ENCODE results near the gene CDK11B.
A peak's percentile ranks its signal among the peaks of the same experiment; 100 is the strongest.
"Not testable (repeated sequence)": the region's sequence is repeated elsewhere in the genome, so short reads cannot be mapped to it uniquely, and the experiment has no call there.

CDK11B gene

DNA sequence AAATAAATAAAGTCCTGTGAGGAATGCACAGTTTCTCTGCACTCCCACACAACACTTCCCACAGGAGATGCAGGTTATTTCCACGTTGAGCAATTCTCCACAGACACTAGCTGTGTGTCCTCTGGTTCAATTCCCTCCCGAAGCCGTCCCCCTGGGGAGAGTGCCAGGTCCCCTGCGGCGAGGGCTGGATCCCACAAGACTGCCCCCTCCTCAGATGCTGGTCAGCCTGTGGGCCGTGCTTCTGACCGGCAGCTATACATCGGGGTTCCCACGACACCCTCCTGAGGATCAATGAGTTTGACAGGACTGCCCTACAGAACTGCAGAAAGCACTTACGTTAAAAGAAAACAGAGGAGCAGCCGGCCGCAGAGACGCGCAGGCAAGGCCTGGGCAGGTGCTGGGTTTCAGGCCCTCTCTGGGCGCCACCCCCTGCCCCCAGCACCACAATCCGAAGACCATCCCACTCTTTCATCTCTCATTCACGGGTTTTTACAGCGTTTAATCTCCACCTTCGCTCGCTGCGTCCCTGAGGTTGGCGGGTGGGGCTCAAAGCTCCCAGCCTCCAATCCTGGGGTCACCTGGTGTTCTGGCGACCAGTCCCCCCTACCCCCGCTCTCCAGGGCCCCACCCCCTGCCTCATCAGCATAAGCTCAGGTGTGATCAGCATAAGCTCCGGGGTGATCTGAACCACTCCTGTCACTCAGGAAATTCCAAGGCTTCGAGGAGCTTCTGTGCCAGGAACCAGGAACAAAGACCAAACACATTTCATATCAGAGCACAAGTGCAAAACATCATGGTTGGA lies 24.5 kb upstream of the CDK11B start:
- DNase-seq = no peak

DNA sequence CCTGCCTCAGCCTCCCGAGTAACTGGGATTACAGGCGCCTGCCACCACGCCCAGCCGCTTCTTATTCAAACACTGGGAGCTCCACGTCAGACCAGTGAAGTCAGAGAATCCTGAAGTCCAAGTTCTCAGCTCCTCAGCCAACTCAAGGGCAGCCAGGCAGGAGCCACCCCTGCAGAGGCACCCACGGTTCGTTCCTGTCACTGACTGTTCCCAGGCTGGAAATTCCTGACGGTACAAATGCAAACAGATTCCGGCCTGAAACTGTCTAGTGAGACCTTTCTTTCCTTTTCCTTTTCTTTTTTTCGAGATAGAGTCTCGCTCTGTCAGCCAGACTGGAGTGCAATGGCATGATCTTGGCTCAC lies 22.1 kb upstream of the CDK11B start:
- DNase-seq = no peak

DNA sequence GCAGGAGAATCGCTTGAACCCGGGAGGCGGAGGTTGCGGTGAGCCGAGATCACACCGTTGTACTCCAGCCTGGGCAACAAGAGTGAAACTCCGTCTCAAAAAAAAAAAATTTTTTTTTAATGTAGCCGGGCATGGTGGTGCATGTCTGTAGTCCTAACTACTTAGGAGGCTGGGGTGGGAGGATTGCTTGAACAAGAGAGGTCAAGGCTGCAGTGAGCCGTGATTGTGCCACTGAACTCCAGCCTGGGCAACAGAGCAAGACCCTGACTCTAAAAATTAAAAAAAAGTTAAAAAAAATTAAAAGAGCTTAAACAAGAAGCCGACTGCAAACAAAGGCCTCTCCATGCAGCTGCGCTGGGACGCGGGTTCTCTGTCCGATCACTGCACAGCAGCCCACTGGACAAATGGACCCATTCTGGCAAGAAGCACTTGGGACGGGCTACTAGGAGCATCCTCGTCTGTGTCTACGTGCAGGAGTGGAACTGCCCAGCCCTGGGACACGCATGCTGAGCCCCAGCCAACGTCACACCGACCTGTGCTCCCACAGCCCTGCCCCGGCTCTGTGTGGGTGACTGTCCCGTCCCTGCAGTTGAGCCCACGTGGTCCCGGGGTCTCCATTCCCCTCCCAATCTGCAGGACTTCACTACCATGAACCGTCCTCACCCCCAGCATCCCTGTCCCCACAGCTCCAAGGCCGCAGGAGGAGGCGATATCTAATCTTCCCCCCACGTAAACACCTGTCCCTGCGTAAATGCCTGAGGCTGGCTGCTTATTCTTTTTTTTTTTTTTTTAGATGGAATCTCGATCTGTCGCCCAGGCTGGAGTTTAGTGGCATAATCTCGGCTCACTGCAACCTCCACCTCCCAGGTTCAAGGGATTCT lies 21.5 kb upstream of the CDK11B start:
- DNase-seq = no peak

DNA sequence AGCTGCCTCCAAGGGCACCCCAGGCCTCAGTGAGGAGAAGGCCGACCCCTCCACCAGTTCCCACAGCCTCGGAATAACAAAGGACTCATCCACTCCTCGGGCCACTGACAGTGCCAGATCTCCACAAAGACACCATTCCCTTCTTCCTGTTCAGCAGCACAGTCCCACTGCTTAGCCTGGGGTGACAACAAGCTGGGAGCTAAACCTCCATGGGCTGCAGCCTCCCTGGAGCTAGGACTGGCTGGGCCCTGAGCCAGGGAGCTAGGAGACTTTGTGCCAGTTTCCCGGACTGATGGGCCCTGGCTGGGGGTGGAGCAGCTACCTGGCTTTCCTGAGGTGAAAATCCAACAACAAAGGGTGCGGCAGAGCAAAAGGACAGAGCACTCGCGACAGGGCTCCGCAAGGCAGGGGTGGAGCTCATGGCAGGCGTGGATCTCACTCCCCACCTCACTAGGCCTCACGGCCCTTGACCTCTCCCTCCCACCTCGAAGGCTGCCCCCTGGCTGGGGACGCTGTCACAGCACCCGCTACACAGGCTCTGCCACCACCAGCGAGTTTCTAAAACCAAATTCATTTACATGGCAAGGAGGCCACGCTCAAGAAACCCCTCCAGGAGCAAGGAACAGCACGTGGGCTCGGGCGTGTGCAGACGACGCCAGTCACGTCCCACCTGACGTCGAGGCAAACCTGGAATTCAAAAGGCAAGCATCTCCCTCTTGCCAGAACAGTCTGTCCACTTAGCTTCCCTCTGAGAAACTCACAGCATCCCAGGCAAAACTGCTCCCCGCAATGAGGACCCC lies 20.0 kb upstream of the CDK11B start:
- no peak for DNase-seq

DNA sequence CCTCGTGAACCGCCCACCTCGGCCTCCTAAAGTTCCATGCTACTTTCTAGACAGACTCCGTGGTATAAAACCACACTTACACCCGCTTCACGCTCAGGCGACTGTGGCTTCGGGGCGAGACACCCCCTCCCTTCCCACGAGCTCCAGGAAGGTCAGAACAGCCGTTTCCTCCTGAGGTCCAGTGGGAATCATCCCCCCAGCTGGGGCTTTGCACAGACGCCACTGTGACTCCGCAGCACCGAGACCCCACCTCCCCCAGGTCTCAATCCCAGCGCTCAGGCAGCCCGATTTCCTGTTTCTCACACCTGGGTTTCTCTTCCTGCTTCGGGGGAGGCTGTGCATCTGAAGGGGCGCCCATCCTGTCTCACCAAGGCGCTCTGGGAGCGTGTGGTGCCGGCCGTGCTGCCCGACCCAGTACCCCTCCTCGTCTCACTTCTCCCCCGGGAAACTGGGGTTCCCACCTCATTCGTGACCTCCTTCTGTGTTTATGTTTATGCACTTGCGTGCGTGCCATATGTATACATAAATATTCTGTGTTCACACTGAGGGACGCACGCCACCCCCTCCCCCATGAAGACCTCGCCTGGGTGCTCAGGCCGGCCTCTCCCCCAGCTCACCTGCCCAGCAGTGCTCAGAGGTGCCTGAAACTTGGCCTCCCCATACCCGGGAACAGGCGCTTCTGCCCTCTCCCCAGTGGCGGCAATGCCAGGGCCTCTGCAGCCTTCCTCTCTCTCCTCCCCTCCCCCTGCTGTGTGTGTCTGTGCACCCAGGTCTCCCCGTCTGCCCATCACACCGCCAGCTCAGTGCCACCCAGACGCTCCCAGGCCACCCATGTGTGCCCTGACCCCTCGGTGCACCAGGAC lies 19.1 kb upstream of the CDK11B start:
- DNase-seq = no peak

DNA sequence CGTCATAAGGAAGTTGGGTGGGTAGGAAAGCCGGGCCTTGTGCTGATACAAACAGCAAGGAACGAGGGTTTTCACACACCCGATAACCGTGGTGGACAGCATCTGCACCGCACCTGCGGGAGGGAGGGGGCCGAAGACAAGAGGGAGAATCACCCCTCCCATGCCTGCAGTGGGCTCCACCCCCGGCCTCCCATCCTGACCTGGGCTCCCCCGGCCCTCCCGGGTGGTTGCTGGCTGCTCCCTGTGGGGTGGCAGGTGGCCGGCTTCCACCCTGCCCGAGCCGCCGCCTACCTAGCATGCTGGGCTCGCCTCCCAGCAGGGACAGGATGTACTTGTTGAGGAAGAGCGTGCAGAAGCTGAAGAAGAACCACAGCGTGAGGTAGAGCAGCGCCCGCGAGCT lies 17.3 kb upstream of the CDK11B start:
- not testable (repeated sequence) for DNase-seq

DNA sequence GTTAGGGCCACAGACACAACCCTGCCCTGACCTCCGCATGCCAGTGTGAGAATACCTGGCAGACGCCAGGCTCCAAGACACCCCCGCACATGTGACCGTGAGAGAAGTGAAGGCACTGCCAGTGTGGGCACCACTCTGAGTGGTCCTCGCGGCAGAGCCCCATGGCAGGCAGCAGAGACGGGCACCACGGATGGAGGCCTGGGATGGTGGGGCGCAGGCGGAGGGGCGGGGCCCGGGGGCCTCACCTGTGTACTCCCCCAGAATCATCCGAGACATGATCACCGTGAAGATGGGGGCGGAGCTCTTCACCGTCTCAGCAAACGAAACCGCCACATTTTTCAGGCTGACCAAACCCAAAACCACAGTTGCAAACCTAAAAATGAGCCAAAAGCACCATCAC lies 16.4 kb upstream of the CDK11B start:
- not testable (repeated sequence) for DNase-seq

DNA sequence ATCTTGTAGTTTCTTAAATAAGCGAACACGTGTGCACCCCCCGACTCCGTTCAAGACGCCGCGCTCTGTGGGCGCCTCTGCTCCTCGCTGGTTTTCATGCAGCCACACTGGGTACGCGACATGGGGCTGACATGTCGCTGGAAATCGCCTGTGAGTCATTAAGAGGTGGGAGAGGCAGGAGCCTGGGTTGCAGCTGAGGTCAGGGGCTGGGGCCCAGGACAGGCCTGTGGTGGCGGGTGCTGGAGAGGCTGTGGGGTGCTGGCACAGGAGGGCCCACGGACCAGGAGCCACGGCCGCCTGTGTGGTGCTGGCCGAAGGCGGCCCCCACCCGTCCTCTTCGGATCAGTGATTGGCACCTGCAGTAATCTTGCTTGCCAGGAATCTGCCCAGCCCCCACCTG lies 16.0 kb upstream of the CDK11B start:
- DNase-seq = not testable (repeated sequence)

DNA sequence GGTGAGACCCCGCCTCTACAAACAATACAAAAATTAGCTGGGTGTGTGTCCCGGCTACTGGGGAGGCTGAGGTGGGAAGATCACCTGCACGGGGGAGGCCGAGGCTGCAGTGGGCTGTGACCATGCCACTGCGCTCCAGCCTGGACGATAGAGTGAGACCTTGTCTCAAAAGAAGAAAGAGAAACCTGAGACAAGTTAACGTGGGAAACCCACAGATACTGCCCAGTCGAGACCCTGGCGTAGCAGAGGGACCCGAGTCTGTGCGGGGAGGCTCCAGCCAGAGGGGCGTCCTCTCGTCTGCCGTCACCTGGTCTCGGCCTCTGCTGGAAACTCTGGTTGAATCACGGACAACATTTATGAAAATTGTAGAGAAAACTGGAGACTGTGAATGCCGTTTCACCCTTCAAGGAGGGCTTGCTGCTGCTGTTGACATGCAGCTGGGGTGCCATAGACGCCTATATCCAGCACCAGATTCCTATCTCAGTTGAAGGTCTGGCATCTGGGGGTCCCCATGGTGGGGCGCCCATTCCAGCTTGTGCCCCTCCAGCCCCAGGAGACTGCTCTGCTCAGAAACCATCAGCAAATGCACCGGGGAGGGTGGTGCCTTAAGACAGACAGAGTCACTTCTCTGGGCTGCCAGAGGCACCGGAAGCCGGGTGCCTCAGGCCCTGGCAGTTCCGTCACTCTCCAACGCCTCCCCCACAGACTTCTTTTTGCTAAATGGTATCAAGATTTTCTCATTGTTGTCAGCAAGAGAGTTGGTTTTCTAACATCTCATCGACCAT lies 13.6 kb upstream of the CDK11B start:
- no peak for DNase-seq

DNA sequence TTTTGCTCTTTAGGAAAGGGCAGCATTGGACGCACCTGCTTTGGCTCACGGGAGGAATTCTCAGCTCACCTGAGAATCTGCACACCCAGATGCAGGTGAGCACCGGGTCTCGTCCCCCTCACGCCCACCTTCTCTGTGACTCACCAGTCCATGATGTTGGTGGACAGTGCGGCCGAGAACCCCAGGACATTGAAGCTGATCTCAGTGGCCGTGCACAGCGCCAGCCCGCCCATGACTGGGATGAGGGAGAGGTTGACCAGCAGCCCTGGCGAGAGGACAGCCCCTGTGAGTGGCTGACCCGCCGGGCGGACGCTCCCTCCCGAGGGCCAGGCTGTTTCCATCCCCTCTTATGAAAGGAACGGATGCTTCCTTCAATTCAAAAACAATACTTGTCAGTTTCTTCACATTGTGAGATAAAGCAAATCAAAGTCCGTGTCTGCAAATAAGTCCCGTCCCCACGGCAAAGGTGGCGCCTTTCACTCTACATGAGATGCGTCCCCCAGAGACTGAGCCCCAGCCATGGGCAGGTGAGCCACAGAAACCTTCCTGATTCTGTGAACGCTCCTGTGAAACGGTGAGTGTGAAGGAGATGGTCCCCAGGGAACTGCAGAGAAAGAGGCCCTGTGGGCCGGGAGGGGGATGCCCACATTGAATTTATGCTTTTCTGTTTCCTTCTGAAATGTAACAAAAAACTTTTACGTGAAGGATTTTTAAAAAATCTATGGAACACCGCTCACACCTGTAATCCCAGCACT lies 12.7 kb upstream of the CDK11B start:
- DNase-seq = no peak

DNA sequence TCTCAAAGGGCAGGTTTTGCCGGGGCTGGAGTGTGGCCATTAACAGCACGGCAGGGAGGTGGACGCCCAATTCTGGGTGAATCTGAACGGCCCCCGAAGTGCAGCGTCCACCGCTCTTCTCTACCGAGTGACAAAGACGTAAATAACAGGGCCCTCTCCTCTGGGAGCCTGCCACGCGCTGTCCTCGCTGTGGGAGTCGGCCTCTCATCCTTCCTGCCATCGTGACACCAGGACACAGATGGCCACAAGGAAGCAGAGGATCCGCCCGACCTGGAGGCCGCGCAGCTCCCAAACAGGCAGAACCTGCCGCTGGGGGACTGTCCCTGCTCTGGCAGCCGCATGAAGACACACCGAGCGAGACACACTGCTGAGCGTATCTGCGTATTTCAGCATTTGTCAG lies 12.1 kb upstream of the CDK11B start:
- no peak for DNase-seq

DNA sequence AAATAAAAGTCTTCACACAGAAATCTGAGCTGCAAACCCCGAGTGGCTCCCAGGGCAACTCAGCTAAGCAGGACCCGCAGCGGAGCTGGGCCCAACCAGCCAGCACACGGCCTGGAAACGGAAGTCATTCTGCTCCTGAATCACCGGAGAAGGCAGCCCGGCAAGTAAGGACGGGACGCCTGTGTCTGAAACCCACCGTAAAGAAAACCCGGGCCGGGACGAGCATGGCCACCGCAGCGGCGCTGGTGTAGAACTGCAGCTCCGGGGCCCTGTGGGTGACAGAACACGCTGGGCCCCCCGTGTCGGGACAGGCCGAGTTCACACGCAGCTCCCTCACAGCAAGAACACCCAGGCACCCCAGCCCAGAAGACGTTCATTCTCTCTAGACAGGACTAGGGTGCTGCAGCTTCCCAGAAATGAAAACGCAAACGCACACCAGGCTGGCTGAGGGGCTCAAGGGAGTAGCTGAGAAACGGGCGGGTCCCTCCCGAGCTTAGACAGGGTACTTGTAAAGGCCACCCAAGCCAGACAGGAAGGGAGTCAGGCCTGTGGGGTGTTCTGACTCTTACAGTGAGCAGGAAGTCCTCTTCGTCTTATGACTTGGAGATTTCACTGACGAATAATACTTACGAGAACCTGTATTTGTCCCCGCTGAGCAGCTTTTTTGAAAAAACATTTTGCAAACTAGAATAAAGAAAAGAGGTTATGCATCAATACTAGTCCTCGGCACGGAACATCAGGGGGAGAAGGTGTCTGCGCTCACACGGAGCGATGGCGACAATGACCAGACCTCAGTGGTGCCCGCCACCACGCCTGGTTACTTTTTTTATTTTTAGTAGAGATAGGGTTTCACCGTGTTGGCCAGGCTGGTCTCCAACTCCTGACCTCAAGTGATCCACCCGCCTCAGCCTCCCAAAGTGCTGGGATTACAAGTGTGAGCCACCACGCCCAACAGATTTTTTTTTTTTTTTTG lies 10.9 kb upstream of the CDK11B start:
- DNase-seq = no peak

DNA sequence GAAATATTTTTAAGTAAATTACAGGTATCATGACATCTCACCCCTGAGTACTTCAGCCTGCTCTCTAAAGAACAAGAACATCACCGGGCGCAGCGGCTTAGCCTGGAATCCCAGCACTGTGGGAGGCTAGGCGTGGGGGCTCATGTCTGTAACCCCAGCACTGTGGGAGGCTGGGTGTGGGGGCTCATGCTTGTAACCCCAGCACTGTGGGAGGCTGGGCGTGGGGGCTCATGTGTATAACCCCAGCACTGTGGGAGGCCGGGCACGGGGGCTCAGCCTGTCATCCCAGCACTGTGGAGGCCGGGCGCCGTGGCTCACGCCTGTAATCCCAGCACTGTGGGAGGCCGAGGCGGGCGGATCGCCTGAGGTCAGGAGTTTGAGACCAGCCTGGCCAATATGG lies 7.7 kb upstream of the CDK11B start:
- no peak for DNase-seq

DNA sequence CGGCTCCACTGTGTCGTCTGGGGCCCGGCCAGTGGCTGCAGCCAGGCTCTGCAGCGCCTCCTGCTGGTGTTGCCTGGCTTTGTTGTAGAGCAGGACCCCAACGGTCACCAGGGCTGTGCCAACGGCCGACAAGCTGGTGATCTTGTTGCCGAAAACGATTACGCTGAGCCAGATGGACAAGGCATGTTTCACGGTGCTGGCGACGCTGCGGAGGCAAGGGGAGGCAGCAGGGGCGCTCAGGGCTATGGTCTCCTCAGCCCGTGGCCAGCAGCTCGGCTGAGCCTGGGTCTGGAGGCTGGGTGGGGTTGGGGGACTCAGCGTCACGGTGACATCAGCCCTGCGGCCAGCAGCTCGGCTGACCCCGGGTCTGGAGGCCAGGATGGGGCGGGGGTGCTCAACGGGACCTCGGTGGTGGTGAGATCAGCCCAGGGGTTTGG lies 7.0 kb upstream of the CDK11B start:
- DNase-seq = no peak

DNA sequence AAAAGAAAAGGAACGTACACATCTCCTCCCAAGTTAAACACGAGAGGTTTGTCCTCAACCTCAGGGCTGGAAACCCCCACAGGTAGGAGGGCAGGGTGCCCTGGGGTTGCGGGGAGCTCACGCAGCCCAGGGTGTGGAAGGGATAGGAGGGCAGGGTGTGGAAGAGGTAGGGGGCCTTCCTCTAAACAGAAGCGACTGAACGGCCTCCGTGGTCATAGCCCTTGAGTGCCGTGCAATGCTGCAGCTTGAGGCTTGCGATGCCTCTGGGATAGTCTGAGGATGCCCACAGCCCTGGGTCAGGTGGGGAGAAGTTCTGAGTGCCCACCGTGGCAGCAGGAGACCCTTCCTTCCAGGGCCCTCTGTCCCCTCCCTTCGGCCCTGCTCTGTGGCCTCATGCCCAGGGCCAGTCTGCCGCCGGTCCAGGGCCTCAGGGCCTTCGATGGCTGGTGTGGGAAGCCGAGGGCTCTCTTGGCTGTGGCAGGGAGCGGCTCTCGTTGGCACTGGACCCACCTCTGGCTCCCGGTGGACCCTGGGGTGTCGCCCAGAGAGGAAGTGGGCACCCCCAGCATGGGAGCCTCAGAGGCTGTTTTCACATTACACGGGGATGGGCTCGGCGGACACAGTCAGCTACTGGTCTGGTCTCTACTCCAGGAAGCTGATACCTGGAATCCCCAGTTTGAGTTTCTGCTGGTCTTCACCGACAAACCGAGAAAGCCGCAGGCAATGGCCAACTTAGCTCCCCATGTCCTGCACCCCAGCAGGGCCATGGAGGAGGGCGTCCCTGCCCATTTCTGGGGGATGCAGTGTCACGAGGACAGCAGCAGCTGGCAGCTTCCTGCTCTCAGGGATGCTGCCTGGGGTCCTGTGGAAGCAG lies 6.4 kb upstream of the CDK11B start:
- DNase-seq = no peak

DNA sequence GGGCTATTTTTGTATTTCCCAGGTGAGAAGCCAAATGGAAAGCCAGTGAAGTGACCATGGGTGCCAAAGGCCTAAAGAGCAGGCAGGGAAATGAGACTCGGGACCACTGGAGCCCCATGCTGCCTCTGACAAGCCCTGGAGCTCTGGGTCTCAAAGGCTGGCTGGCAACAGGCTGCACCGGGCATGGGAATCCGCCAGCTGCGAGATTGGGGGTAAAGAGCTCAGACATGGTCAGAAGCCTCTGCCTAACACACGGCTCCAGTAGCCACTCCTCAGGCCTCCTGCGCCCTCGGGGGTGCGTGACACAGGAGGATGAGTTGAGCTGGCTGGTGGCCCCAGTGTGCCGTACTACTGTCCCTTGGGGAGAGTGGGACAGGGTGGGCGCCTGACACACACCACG lies 5.5 kb upstream of the CDK11B start:
- not testable (repeated sequence) for DNase-seq

DNA sequence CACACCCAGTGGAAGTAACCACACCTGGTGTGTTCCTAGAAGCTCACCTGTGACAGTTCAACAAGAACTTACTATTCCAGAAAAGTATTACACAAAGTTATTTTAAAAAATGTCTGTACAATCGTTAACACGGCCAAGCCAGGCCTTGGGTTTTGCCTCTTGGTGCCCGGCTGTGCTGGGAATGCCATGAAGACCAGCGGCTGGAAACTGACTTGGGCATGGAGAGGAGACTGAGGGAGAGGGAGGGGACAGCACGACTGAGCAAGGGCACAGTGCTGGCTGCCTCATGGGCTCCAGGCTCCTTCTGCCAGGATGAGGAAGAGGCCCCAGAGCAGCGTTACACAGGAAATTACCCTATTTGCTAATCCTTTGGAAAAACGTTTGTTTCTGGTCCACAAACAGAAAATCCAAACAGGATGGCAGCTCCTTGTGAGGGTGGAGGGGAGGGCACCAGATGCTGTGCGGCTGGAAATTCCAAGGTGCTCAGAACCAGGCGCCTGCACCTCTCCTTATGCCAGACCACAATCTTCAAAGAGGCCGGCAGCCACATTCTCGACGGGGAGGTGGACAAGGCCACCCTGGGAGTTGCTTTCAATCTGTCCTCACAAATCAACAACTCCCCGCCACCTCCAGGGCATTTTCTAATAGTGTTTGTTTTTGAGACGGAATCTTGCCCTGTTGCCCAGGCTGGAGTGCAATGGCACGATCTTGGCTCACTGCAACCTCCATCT lies 4.2 kb upstream of the CDK11B start:
- peak; percentile 27 for DNase-seq

Data from fibroblast of skin of abdomen (primary cell).